Neural cell (in vitro differentiated cells): ENCODE results near the gene PACSIN2.
"Not testable (repeated sequence)": the region's sequence is repeated elsewhere in the genome, so short reads cannot be mapped to it uniquely, and the experiment has no call there.

Source experiments
- CTCF ChIP-seq: fragments of 450-650 bp; IDR thresholded peaks from 2 replicates; pipeline ENCODE4 v1.5.1; 2014; ENCODE audit warnings: antibody characterized with exemption, mild to moderate bottlenecking, moderate library complexity; ENCODE audit not compliant: poor library complexity, severe bottlenecking
- EZH2 ChIP-seq: fragments of 200-600, 300-800 bp; shearing (Covaris generic), sonication (generic); IDR thresholded peaks from 2 replicates; pipeline ENCODE4 v1.6.1; 2014; ENCODE audit warnings: antibody characterized with exemption, low read length, borderline replicate concordance, mild to moderate bottlenecking; ENCODE audit not compliant: insufficient read depth, poor library complexity, severe bottlenecking
- POLR2AphosphoS5 ChIP-seq: IDR thresholded peaks from 2 replicates; pipeline ENCODE4 v1.6.1; 2012
- RAD21 ChIP-seq: fragments of 450-650 bp; conservative IDR thresholded peaks from 2 replicates; pipeline ENCODE4 v1.6.1; 2014; ENCODE audit warnings: antibody characterized with exemption, mild to moderate bottlenecking, moderate library complexity
- TF ChIP-seq, protein P1 (sequence below): IDR thresholded peaks from 2 replicates; pipeline ENCODE4 v1.6.1; 2012; ENCODE audit warnings: borderline replicate concordance

DNA sequence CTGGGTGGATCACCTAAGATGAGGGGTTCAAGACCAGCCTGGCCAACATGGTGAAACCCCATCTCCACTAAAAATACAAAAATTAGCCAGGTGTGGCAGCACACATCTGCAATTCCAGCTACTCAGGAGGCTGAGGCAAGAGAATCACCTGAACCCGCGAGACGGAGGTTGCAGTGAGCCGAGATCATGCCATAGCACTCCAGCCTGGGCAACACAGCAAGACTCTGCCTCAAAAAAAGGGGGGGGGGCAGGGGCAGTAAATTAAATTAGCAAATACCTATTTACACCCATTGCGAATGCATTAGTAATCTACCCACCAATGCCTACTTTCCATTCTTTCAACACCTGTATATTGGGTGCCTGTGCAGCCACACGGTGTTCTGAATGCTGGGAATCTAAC lies 78.3 kb downstream of the PACSIN2 start:
- not testable (repeated sequence) for TF ChIP-seq CTCF, RAD21, POLR2AphosphoS5, EZH2
- TF ChIP-seq, protein P1, sequence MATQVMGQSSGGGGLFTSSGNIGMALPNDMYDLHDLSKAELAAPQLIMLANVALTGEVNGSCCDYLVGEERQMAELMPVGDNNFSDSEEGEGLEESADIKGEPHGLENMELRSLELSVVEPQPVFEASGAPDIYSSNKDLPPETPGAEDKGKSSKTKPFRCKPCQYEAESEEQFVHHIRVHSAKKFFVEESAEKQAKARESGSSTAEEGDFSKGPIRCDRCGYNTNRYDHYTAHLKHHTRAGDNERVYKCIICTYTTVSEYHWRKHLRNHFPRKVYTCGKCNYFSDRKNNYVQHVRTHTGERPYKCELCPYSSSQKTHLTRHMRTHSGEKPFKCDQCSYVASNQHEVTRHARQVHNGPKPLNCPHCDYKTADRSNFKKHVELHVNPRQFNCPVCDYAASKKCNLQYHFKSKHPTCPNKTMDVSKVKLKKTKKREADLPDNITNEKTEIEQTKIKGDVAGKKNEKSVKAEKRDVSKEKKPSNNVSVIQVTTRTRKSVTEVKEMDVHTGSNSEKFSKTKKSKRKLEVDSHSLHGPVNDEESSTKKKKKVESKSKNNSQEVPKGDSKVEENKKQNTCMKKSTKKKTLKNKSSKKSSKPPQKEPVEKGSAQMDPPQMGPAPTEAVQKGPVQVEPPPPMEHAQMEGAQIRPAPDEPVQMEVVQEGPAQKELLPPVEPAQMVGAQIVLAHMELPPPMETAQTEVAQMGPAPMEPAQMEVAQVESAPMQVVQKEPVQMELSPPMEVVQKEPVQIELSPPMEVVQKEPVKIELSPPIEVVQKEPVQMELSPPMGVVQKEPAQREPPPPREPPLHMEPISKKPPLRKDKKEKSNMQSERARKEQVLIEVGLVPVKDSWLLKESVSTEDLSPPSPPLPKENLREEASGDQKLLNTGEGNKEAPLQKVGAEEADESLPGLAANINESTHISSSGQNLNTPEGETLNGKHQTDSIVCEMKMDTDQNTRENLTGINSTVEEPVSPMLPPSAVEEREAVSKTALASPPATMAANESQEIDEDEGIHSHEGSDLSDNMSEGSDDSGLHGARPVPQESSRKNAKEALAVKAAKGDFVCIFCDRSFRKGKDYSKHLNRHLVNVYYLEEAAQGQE = not testable (repeated sequence)
